K562 (cell line): ENCODE results near the gene NEMP1.

Experiments used
- IRF9 ChIP-seq: fragments of 450-650 bp; IDR thresholded peaks from 2 replicates; pipeline ENCODE4 v1.6.1; 2016; ENCODE audit warnings: missing biosample characterization, missing genetic modification characterization
- RCOR1 ChIP-seq, 2 experiments: IDR thresholded peaks; 2 replicates each; pipeline ENCODE4 v1.6.1; 2012; ENCODE audit warnings: low read depth in 2 of 2, low read length in 2 of 2, borderline replicate concordance in 1 of 2, improper control_type of control experiment in 1 of 2

- TF ChIP-seq RCOR1 (IDR thresholded peaks at IDR 0.05; ENCODE audit: borderline replicate concordance in 1 of 2, low read depth in 2 of 2, low read length in 2 of 2), result no peak
- TF ChIP-seq IRF9, result no peak
Measured at GRCh38 chr12:57097554-57097835, 18.9 kb upstream of the NEMP1 start.
